PFSK-1 (cell line): Measurements from ENCODE around the gene SGPL1.

ENCODE experiments used
- FOXP2 ChIP-seq: optimal IDR thresholded peaks from 2 replicates; pipeline ENCODE3; 2011; ENCODE audit warnings: borderline replicate concordance, control low read depth, inconsistent platforms; ENCODE audit not compliant: insufficient read depth; ENCODE audit errors: extremely low read length, extremely low read depth
- POLR2AphosphoS5 ChIP-seq: IDR thresholded peaks from 2 replicates; pipeline ENCODE4 v1.6.1; 2012; ENCODE audit warnings: low read depth, mild to moderate bottlenecking, control low read depth, low read length, moderate library complexity
- SIN3A ChIP-seq: IDR thresholded peaks from 2 replicates; pipeline ENCODE4 v1.6.1; 2012; ENCODE audit warnings: mild to moderate bottlenecking, low read length, moderate library complexity, borderline replicate concordance; ENCODE audit not compliant: insufficient read depth
- TAF1 ChIP-seq: IDR thresholded peaks from 2 replicates; pipeline ENCODE4 v1.6.1; 2012; ENCODE audit warnings: low read length, control low read depth, borderline replicate concordance; ENCODE audit not compliant: insufficient read depth
- TF ChIP-seq, protein P1 (sequence below), 2 experiments: IDR thresholded peaks; 2 replicates each; pipeline versions ENCODE4 v1.6.1 to v1.8.0; 2011 to 2012; ENCODE audit warnings: low read depth in 2 of 2, low read length in 2 of 2, control low read depth in 1 of 2, inconsistent platforms in 1 of 2, mild to moderate bottlenecking in 1 of 2, moderate library complexity in 1 of 2; ENCODE audit not compliant: insufficient read depth in 1 of 2

SGPL1 gene

GRCh38 chr10:70830164-70830563, 14.4 kb downstream of the SGPL1 start:
- TF ChIP-seq FOXP2: no peak
- TF ChIP-seq TAF1: no peak
- TF ChIP-seq, protein P1, sequence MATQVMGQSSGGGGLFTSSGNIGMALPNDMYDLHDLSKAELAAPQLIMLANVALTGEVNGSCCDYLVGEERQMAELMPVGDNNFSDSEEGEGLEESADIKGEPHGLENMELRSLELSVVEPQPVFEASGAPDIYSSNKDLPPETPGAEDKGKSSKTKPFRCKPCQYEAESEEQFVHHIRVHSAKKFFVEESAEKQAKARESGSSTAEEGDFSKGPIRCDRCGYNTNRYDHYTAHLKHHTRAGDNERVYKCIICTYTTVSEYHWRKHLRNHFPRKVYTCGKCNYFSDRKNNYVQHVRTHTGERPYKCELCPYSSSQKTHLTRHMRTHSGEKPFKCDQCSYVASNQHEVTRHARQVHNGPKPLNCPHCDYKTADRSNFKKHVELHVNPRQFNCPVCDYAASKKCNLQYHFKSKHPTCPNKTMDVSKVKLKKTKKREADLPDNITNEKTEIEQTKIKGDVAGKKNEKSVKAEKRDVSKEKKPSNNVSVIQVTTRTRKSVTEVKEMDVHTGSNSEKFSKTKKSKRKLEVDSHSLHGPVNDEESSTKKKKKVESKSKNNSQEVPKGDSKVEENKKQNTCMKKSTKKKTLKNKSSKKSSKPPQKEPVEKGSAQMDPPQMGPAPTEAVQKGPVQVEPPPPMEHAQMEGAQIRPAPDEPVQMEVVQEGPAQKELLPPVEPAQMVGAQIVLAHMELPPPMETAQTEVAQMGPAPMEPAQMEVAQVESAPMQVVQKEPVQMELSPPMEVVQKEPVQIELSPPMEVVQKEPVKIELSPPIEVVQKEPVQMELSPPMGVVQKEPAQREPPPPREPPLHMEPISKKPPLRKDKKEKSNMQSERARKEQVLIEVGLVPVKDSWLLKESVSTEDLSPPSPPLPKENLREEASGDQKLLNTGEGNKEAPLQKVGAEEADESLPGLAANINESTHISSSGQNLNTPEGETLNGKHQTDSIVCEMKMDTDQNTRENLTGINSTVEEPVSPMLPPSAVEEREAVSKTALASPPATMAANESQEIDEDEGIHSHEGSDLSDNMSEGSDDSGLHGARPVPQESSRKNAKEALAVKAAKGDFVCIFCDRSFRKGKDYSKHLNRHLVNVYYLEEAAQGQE (IDR thresholded peaks at IDR 0.05; ENCODE audit: insufficient read depth in 1 of 2, low read depth in 2 of 2, low read length in 2 of 2): no peak
- no peak for TF ChIP-seq SIN3A
- TF ChIP-seq POLR2AphosphoS5: no peak

GRCh38 chr10:70832221-70832620, 16.5 kb downstream of the SGPL1 start:
- TF ChIP-seq SIN3A: no peak
- TF ChIP-seq POLR2AphosphoS5: no peak
- TF ChIP-seq FOXP2: no peak
- TF ChIP-seq, protein P1 (IDR thresholded peaks at IDR 0.05; ENCODE audit: insufficient read depth in 1 of 2, low read depth in 2 of 2, low read length in 2 of 2): no peak

DNA sequence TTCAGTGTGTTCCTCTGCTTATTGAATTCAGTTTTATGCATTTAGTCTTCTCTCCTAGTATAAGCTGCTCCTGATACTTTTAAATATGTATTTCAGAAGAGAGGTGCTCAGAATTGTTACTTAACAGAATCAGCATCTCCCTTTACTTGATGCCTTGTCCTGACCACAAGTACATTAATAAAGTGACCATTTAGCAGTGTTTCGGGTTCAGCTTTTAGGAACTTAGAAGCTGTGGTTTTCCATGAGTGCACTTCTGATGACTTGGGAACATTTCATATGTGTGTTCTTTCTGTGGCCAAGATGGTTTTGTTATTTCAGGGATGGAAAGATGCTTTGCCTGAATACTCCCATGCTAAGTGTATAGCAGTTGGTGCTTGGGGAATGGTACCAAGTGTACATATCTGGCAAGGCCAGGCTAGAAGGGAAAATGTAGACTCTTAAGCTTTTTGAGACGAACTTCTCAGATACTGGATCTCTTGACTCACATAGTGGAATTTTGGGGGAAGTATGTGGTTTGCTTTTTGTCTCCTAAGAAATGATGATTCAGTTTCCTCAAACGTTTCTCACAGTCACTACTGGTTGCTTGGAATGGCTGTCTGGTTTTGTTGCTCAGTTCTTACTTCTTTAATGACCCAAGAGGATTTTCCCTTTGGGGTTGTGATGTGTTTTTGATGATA, 17.2 kb downstream of the SGPL1 start:
- TF ChIP-seq SIN3A (no peak), POLR2AphosphoS5 (no peak), TAF1 (no peak)

- TF ChIP-seq FOXP2: no peak
- TF ChIP-seq SIN3A: no peak
- no peak for TF ChIP-seq TAF1
These were observed 17.9 kb downstream of the SGPL1 start for GRCh38 chr10:70833601-70834000.

DNA sequence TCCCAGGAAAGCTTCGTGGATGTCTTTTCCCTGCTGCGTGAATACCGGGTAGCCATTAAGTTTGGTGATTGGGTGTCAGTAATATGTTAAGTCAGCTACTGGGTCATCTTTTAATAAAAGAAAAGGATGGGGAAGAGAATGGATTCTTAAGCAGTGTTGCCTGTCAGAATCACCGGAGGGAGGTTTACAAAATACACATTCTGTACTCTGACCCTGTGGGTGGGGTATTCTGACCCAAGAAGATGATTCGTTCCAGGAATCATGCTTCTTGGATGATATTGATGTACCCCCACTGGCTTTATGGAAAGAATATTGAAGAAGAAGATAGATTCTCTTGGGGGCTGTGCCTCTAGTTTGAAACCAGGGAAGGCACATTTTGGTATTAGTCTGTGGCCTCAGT, 18.3 kb downstream of the SGPL1 start:
- TF ChIP-seq, protein P1 (IDR thresholded peaks at IDR 0.05; ENCODE audit: insufficient read depth in 1 of 2, low read depth in 2 of 2, low read length in 2 of 2): no peak
- TF ChIP-seq POLR2AphosphoS5: no peak
- TF ChIP-seq TAF1: no peak
- no peak for TF ChIP-seq SIN3A
- TF ChIP-seq FOXP2: no peak

DNA sequence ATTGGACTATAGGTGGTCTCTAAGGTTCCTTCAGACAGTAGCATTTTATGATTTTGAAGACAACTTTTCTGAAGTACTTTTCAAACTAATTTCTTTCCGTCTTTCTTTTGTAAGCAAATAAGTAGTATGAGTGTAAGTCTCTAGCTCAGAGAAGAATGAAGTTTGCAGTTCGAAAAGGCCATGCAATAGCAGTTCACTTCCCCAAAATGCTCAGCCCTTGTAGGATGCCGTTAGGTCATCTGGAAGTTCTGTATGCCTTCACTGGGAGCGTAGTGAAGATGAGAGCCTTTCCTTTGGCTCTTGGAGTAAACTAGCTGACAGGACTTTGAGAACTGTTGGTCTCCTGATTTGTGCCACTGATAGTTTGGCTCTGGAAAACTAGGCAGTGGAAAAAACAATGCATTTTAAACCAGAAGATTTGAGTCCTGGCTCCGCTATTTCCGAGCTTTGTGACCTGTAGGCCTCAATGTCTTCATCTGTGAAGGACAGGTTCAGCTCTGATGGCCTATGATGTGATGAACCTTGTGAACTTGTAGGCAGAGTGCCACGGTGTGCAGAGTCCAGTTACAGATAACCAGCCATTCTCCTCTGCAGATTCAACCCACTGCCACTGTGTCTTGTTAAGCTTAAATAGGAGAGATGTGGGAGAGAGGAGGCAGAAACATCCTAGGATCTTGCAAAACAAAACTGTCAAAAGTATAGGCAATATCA, 18.8 kb downstream of the SGPL1 start:
- TF ChIP-seq, protein P1 (IDR thresholded peaks at IDR 0.05; ENCODE audit: insufficient read depth in 1 of 2, low read depth in 2 of 2, low read length in 2 of 2): no peak
- TF ChIP-seq SIN3A (no peak), TAF1 (no peak), FOXP2 (no peak), POLR2AphosphoS5 (no peak)
